H9 (cell line): ENCODE data around the gene AHNAK2. TPM values are rescaled to one million over a fixed set of nuclear protein-coding genes. Genes with fewer than 3 reads are reported as not detected.

Source experiments
- DNase-seq: peaks from one replicate; pipeline ENCODE4 v3.0.0-alpha.2; 2017
- H2AFZ ChIP-seq: one replicate; pipeline ENCODE4 v1.6.1; 2013; ENCODE audit warnings: mild to moderate bottlenecking, low read length, control low read depth, moderate library complexity
- H2AK5ac ChIP-seq: 2 replicates; pipeline ENCODE4 v1.6.1; 2013; ENCODE audit warnings: low read length, control low read depth, mixed read lengths; ENCODE audit not compliant: insufficient read length
- H2BK120ac ChIP-seq: one replicate; pipeline ENCODE4 v1.6.1; 2013; ENCODE audit warnings: low read depth, mild to moderate bottlenecking, low read length, control low read depth, inconsistent platforms; ENCODE audit not compliant: poor library complexity, severe bottlenecking
- H2BK12ac ChIP-seq: 2 replicates; pipeline ENCODE4 v1.6.1; 2013; ENCODE audit warnings: low read length, control low read depth, mixed read lengths, low read depth; ENCODE audit not compliant: insufficient read length
- H2BK15ac ChIP-seq: 2 replicates; pipeline ENCODE4 v1.6.1; 2013; ENCODE audit warnings: low read depth, low read length, control low read depth
- H2BK20ac ChIP-seq: one replicate; pipeline ENCODE4 v1.6.1; 2013; ENCODE audit warnings: low read depth, mild to moderate bottlenecking, low read length, control low read depth, inconsistent platforms; ENCODE audit not compliant: poor library complexity, severe bottlenecking
- H2BK5ac ChIP-seq: 2 replicates; pipeline ENCODE4 v1.6.1; 2013; ENCODE audit warnings: low read length, control low read depth, mixed read lengths; ENCODE audit not compliant: insufficient read length
- H3K14ac ChIP-seq: 2 replicates; pipeline ENCODE4 v1.6.1; 2013; ENCODE audit warnings: low read length, control low read depth; ENCODE audit not compliant: insufficient read depth
- H3K18ac ChIP-seq: 2 replicates; pipeline ENCODE4 v1.6.1; 2013; ENCODE audit warnings: low read depth, mild to moderate bottlenecking, mixed read lengths, low read length, control low read depth; ENCODE audit not compliant: insufficient read length
- H3K23ac ChIP-seq: 2 replicates; pipeline ENCODE4 v1.6.1; 2013; ENCODE audit warnings: low read length, control low read depth, mixed read lengths, low read depth; ENCODE audit not compliant: insufficient read length
- H3K23me2 ChIP-seq: 2 replicates; pipeline ENCODE4 v1.6.1; 2013; ENCODE audit warnings: low read depth, mild to moderate bottlenecking, mixed read lengths, low read length, control low read depth; ENCODE audit not compliant: insufficient read length, poor library complexity, severe bottlenecking
- H3K27ac ChIP-seq: 2 replicates; pipeline ENCODE4 v1.5.1; 2013; ENCODE audit warnings: low read length, control low read depth, mixed read lengths, low read depth; ENCODE audit not compliant: insufficient read length
- H3K27me3 ChIP-seq: 2 replicates; pipeline ENCODE4 v1.6.1; 2013; ENCODE audit warnings: low read length, control low read depth, inconsistent platforms; ENCODE audit not compliant: insufficient read depth
- H3K4ac ChIP-seq: 2 replicates; pipeline ENCODE4 v1.6.1; 2013; ENCODE audit warnings: low read depth, mild to moderate bottlenecking, control low read depth, inconsistent platforms, low read length, moderate library complexity
- H3K4me1 ChIP-seq: 2 replicates; pipeline ENCODE4 v1.6.1; 2013; ENCODE audit warnings: low read length, control low read depth, inconsistent platforms; ENCODE audit not compliant: insufficient read depth
- H3K4me2 ChIP-seq: 2 replicates; pipeline ENCODE4 v1.6.1; 2013; ENCODE audit warnings: low read length, control low read depth, mixed read lengths; ENCODE audit not compliant: insufficient read length, insufficient read depth
- H3K56ac ChIP-seq: 2 replicates; pipeline ENCODE4 v1.6.1; 2013; ENCODE audit warnings: low read depth, mild to moderate bottlenecking, mixed read lengths, low read length, control low read depth; ENCODE audit not compliant: insufficient read length
- H3K79me1 ChIP-seq: 2 replicates; pipeline ENCODE4 v1.6.1; 2013; ENCODE audit warnings: low read depth, mild to moderate bottlenecking, moderate library complexity, low read length, control low read depth, inconsistent platforms; ENCODE audit not compliant: insufficient read depth, poor library complexity, severe bottlenecking
- H3K79me2 ChIP-seq: 2 replicates; pipeline ENCODE4 v1.6.1; 2013; ENCODE audit warnings: low read length, control low read depth, inconsistent platforms; ENCODE audit not compliant: insufficient read depth
- H3K9ac ChIP-seq: 2 replicates; pipeline ENCODE4 v1.6.1; 2013; ENCODE audit warnings: low read length, control low read depth, mixed read lengths; ENCODE audit not compliant: insufficient read length; ENCODE audit errors: extremely low read depth
- H3K9me3 ChIP-seq: one replicate; pipeline ENCODE4 v1.6.1; 2013; ENCODE audit warnings: low read depth, low read length, inconsistent platforms; ENCODE audit not compliant: control insufficient read depth
- H3T11ph ChIP-seq: one replicate; pipeline ENCODE4 v1.6.1; 2013; ENCODE audit warnings: mild to moderate bottlenecking, low read length, control low read depth, inconsistent platforms
- H4K20me1 ChIP-seq: one replicate; pipeline ENCODE4 v1.6.1; 2013; ENCODE audit not compliant: control insufficient read depth, insufficient read length, insufficient read depth
- H4K5ac ChIP-seq: 2 replicates; pipeline ENCODE4 v1.6.1; 2013; ENCODE audit warnings: low read depth, mild to moderate bottlenecking, mixed read lengths, low read length, control low read depth; ENCODE audit not compliant: insufficient read length
- H4K8ac ChIP-seq: replicated peaks from 2 replicates; pipeline ENCODE4 v1.6.1; 2013; ENCODE audit warnings: low read length, control low read depth, mixed read lengths, low read depth; ENCODE audit not compliant: insufficient read length
- H4K91ac ChIP-seq: 2 replicates; pipeline ENCODE4 v1.6.1; 2013; ENCODE audit warnings: low read depth, mild to moderate bottlenecking, moderate library complexity, mixed read lengths, low read length, control low read depth; ENCODE audit not compliant: insufficient read length
- H3K27ac Mint-ChIP-seq, 3 experiments: 2 replicates in 2 of 3; 3 replicates in 1 of 3; pipeline ENCODE4 v1.8.0; 2020 to 2021; ENCODE audit warnings: mixed read lengths in 3 of 3, mild to moderate bottlenecking in 1 of 3, moderate library complexity in 1 of 3
- H3K27me3 Mint-ChIP-seq: 2 replicates; pipeline ENCODE4 v1.8.0; 2021; ENCODE audit warnings: low read depth, mild to moderate bottlenecking, moderate library complexity, mixed read lengths
- H3K36me3 Mint-ChIP-seq, 3 experiments: 2 replicates in 2 of 3; 3 replicates in 1 of 3; pipeline ENCODE4 v1.8.0; 2020 to 2021; ENCODE audit warnings: low read depth in 3 of 3, mixed read lengths in 3 of 3; ENCODE audit not compliant: insufficient read depth in 1 of 3
- H3K4me1 Mint-ChIP-seq, 2 experiments: 2 replicates each; pipeline ENCODE4 v1.8.0; 2020; ENCODE audit warnings: mixed read lengths in 2 of 2
- H3K4me3 Mint-ChIP-seq, 2 experiments: 2 replicates in 1 of 2; 3 replicates in 1 of 2; pipeline ENCODE4 v1.8.0; 2020 to 2021; ENCODE audit warnings: mild to moderate bottlenecking in 2 of 2, mixed read lengths in 2 of 2, moderate library complexity in 1 of 2
- H3K9me3 Mint-ChIP-seq, 2 experiments: 2 replicates in 1 of 2; 3 replicates in 1 of 2; pipeline ENCODE4 v1.8.0; 2020; ENCODE audit warnings: mild to moderate bottlenecking in 2 of 2, mixed read lengths in 2 of 2, moderate library complexity in 1 of 2
- WGBS: extraction: QIAGEN DNeasy Blood & Tissue Kit; methylation state at CpG from one replicate; pipeline ENCODE4 v1.1.7; 2013; ENCODE audit warnings: missing lambda C conversion rate, low lambda C conversion rate, mixed read lengths; ENCODE audit not compliant: insufficient read length; ENCODE audit errors: extremely low coverage; 5-methylcytosine and 5-hydroxymethylcytosine counted together
- total RNA-seq: library from RNA; stranded (reverse); gene quantifications from 2 replicates; pipeline ENCODE4 v1.2.1, GENCODE V29; 2021
- TF ChIP-seq, protein P1 (sequence below): fragments of 200-600 bp; sonication (generic); conservative IDR thresholded peaks from 3 replicates; pipeline ENCODE4 v1.8.0; 2021; ENCODE audit warnings: antibody characterized with exemption, mild to moderate bottlenecking

The AHNAK2 gene
- total RNA-seq, 1 experiment from 2014 or later = 2.8 TPM

DNA sequence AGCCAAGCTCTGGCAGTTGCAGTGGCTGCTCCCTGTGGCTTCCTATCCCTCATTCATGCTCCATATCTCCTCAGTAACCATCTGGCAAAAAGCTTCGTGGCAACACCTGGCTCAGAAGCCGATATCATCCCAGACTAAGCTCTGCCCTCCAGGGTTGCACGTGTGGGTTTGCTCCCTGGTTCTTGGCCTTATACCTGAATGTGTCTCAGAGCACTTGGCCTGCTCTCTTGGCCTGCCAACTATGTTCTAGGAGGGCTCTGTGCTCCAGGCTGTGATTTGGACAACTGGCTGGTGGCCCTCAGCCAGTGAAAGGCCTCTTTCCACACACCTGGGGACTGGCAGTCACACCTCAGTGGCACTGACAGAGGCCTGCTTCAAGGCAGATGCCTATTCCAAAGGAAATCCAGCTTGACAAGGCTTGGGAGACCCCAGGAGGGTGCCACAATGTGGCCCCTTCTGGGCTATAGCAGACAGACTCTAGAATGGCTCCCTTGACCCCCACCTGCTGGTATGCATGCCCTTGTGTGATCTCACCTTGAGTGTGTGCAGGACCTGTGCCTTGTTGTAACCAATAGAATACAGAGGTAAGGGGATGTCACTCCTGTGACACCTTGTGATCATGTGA is 43.0 kb downstream of the AHNAK2 start:
- Histone ChIP-seq H3K9me3 (no peaks in the 10 kb centered on the region), H4K8ac (no peak overlapping the region), H3K9ac (no peak overlapping the region), H3K27me3 (peaks cover 29% of the 10 kb centered on the region; the same call in 1 of the 2 replicates), H2BK20ac (no peak overlapping the region), H4K5ac (no peak overlapping the region), H3K23me2 (no peaks in the 10 kb centered on the region), H3K4ac (no peak overlapping the region), H2BK15ac (no peak overlapping the region), H3K23ac (no peak overlapping the region), H3K79me1 (no peaks in the 10 kb centered on the region), H3K18ac (no peak overlapping the region), H2BK5ac (no peak overlapping the region), H3K27ac (no peak overlapping the region), H2BK120ac (no peak overlapping the region), H2AFZ (no peak overlapping the region), H4K91ac (no peak overlapping the region), H2BK12ac (no peak overlapping the region), H3K4me2 (no peak overlapping the region), H3K79me2 (no peaks in the 10 kb centered on the region), H3K14ac (no peak overlapping the region), H3K4me1 (no peaks in the 10 kb centered on the region), H3T11ph (no peak overlapping the region), H3K56ac (no peak overlapping the region), H4K20me1 (no peaks in the 10 kb centered on the region), H2AK5ac (no peak overlapping the region)
- WGBS = no CpG with 5 or more reads among the region's 3 CpGs
- Mint-ChIP-seq H3K9me3 (peaks cover 0 to 4% of the 10 kb centered on the region in 2 experiments; a peak in 2 of 5 replicates), H3K27me3 (peaks cover 94% of the 10 kb centered on the region), H3K4me1 (peaks cover 2 to 12% of the 10 kb centered on the region in 2 experiments; a peak in 3 of 4 replicates), H3K4me3 (peak overlapping the region in 1 of 2 experiments; percentile 59; a peak in 2 of 5 replicates), H3K36me3 (no peaks in the 10 kb centered on the region), H3K27ac (no peak overlapping the region)
- no peak for DNase-seq
- TF ChIP-seq, protein P1, sequence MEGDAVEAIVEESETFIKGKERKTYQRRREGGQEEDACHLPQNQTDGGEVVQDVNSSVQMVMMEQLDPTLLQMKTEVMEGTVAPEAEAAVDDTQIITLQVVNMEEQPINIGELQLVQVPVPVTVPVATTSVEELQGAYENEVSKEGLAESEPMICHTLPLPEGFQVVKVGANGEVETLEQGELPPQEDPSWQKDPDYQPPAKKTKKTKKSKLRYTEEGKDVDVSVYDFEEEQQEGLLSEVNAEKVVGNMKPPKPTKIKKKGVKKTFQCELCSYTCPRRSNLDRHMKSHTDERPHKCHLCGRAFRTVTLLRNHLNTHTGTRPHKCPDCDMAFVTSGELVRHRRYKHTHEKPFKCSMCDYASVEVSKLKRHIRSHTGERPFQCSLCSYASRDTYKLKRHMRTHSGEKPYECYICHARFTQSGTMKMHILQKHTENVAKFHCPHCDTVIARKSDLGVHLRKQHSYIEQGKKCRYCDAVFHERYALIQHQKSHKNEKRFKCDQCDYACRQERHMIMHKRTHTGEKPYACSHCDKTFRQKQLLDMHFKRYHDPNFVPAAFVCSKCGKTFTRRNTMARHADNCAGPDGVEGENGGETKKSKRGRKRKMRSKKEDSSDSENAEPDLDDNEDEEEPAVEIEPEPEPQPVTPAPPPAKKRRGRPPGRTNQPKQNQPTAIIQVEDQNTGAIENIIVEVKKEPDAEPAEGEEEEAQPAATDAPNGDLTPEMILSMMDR = no peak
